SJSA1 (cell line): ENCODE data around the gene MYOG. TPM values are rescaled to one million over a fixed set of nuclear protein-coding genes. Genes with fewer than 3 reads are reported as not detected.
A peak's percentile ranks its signal among the peaks of the same experiment; 100 is the strongest.

Experiments used
- DNase-seq, 2 experiments: peaks; one replicate each; pipeline ENCODE4 v3.0.0-alpha.2; 2015 to 2020; ENCODE audit warnings: low spot score in 2 of 2, low read depth in 1 of 2
- H3K27ac ChIP-seq: fragments of 250-450 bp; sonication (Bioruptor Pico); 2 replicates; pipeline ENCODE4 v1.5.1; 2020; ENCODE audit warnings: mild to moderate bottlenecking, moderate library complexity
- H3K27me3 ChIP-seq: fragments of 250-450 bp; sonication (Bioruptor Pico); replicated peaks from 2 replicates; pipeline ENCODE4 v1.5.1; 2020; ENCODE audit warnings: mild to moderate bottlenecking, moderate library complexity
- H3K36me3 ChIP-seq: fragments of 250-450 bp; sonication (Bioruptor Pico); 2 replicates; pipeline ENCODE4 v1.5.1; 2020; ENCODE audit warnings: mild to moderate bottlenecking
- H3K4me1 ChIP-seq: fragments of 250-450 bp; sonication (Bioruptor Pico); replicated peaks from 2 replicates; pipeline ENCODE4 v1.6.1; 2021; ENCODE audit warnings: mild to moderate bottlenecking
- H3K4me3 ChIP-seq: fragments of 250-450 bp; sonication (Bioruptor Pico); 2 replicates; pipeline ENCODE4 v1.5.1; 2020; ENCODE audit warnings: mild to moderate bottlenecking
- H3K9me3 ChIP-seq: fragments of 250-450 bp; sonication (Bioruptor Pico); replicated peaks from 2 replicates; pipeline ENCODE4 v1.5.1; 2020; ENCODE audit warnings: mild to moderate bottlenecking
- total RNA-seq: library from RNA; depleted of rRNA; stranded (reverse); fragments of >200 nt; shearing (Covaris generic); gene quantifications from 2 replicates; pipeline ENCODE4 v1.2.3, GENCODE V29; 2014

Gene MYOG
- total RNA-seq, 1 experiment from 2014 or later, result not detected

- H3K27ac ChIP-seq, result no peak overlapping the region
- H3K36me3 ChIP-seq, result no peaks in the 10 kb centered on the region
- H3K4me1 ChIP-seq, result peaks cover 8% of the 10 kb centered on the region; the same call in 1 of the 2 replicates
- H3K27me3 ChIP-seq, result peaks cover 19% of the 10 kb centered on the region
- no peak overlapping the region for H3K4me3 ChIP-seq
- no peak for DNase-seq
- H3K9me3 ChIP-seq, result no peaks in the 10 kb centered on the region
Measured at GRCh38 chr1:203048555-203049051, 37.2 kb downstream of the MYOG start.

- H3K27me3 ChIP-seq, result peaks cover 17% of the 10 kb centered on the region
- H3K4me1 ChIP-seq, result peaks cover 8% of the 10 kb centered on the region; the same call in 1 of the 2 replicates
- H3K4me3 ChIP-seq, result no peak overlapping the region
- no peak for DNase-seq
- H3K27ac ChIP-seq, result no peak overlapping the region
- no peaks in the 10 kb centered on the region for H3K9me3 ChIP-seq
- H3K36me3 ChIP-seq, result no peaks in the 10 kb centered on the region
Measured at GRCh38 chr1:203048086-203048485, 37.7 kb downstream of the MYOG start.

GRCh38 chr1:203046984-203047630 is 38.7 kb downstream of the MYOG start:
- peak in 1 of 2 experiments; percentile 11 for DNase-seq
- no peak overlapping the region for H3K4me3 ChIP-seq
- H3K27ac ChIP-seq, result no peak overlapping the region
- H3K4me1 ChIP-seq, result peaks cover 8% of the 10 kb centered on the region; the same call in 1 of the 2 replicates
- no peaks in the 10 kb centered on the region for H3K9me3 ChIP-seq
- H3K27me3 ChIP-seq, result peaks cover 7% of the 10 kb centered on the region
- no peaks in the 10 kb centered on the region for H3K36me3 ChIP-seq

GRCh38 chr1:203045821-203046594 is 39.8 kb downstream of the MYOG start:
- Histone ChIP-seq H3K4me3 (no peak overlapping the region), H3K9me3 (no peaks in the 10 kb centered on the region), H3K27me3 (peaks cover 2% of the 10 kb centered on the region; the same call in 1 of the 2 replicates), H3K4me1 (peaks cover 8% of the 10 kb centered on the region; the same call in 1 of the 2 replicates), H3K27ac (no peak overlapping the region), H3K36me3 (no peaks in the 10 kb centered on the region)
- DNase-seq, result no peak

- peaks cover 8% of the 10 kb centered on the region; the same call in 1 of the 2 replicates for H3K4me1 ChIP-seq
- no peaks in the 10 kb centered on the region for H3K36me3 ChIP-seq
- no peak overlapping the region for H3K4me3 ChIP-seq
- no peaks in the 10 kb centered on the region for H3K9me3 ChIP-seq
- no peaks in the 10 kb centered on the region for H3K27me3 ChIP-seq
- H3K27ac ChIP-seq, result no peak overlapping the region
- no peak for DNase-seq
Measured at GRCh38 chr1:203045336-203045735, 40.5 kb downstream of the MYOG start.

DNA sequence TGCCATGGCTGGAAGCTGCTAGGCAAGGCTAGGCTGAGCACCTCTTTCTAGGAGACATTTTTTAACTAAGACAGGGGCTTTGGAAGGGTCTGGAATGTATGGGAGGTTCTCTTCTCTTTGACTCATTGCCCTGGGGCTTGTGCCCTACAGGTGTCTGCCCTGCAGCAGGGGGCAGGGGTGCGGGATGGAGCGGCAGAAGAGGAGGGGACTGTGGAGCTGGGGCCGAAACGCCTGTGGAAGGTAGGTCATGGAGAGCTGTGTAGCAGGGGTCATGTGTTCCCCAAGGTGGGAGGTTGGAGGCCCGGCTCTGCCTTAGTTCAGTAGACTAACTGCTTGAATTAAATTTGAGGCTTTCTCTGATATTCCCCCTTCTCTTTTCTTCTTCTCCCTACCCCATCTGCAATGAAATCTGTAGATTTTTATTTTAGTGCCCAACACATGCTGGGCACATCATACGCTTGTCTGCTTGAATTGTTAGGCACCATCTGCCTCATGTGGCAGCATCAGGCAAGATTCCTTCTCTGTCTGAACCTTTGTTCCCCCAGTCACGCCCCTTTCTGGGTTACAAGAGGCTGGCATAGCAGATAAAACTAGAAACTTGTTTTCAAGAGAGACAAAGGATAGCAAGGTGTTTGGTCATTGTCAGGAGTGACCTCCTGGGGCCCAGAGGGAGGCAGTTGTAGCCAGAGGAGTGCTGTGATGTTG is 41.1 kb downstream of the MYOG start:
- no peak for DNase-seq
- Histone ChIP-seq H3K4me3 (no peak overlapping the region), H3K4me1 (peaks cover 8% of the 10 kb centered on the region; the same call in 1 of the 2 replicates), H3K27me3 (no peaks in the 10 kb centered on the region), H3K27ac (no peak overlapping the region), H3K9me3 (no peaks in the 10 kb centered on the region), H3K36me3 (no peaks in the 10 kb centered on the region)

- Histone ChIP-seq H3K36me3 (no peaks in the 10 kb centered on the region), H3K4me3 (no peak overlapping the region), H3K27ac (no peak overlapping the region), H3K27me3 (no peaks in the 10 kb centered on the region), H3K4me1 (peaks cover 8% of the 10 kb centered on the region; the same call in 1 of the 2 replicates), H3K9me3 (no peaks in the 10 kb centered on the region)
- no peak for DNase-seq
Measured at GRCh38 chr1:203043830-203044545, 41.8 kb downstream of the MYOG start.

DNA sequence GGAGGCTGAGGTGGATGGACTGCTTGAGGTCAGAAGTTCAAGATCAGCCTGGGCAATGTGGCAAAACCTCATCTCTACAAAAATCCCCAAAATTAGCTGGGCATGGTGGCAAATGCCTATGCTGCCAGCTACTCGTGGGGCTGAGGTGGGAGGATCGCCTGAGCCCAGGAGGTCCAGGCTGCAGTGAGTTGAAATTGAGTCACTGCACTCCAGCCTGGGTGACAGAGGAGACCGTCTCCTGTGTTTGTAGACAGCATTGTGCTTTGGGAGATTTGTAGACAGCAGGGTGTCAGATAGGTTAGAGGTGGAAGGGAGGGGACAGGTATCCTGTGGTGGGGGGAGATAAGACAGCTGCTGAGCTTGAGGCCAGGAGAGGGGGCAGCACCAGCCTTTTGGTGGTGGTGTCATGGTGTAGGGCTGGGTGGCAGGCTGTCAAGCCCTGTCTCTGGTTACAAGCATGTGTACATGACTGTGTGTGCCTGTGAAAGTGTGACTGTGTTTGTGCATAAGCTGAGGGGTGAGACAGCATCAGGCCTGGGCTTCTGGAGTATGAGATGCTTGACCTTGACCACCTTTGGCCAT is 44.4 kb downstream of the MYOG start:
- DNase-seq, result no peak

GRCh38 chr1:203040513-203041275 is 45.1 kb downstream of the MYOG start:
- Histone ChIP-seq H3K27ac (no peak overlapping the region), H3K36me3 (no peaks in the 10 kb centered on the region), H3K9me3 (no peaks in the 10 kb centered on the region), H3K4me3 (no peak overlapping the region), H3K4me1 (peaks cover 7% of the 10 kb centered on the region), H3K27me3 (0 out of 2 replicates have a peak, but pooled peaks cover 4% of the 10 kb centered on the region)
- DNase-seq, result no peak

More for the DNA sequence above, 44.4 kb downstream of the MYOG start:
- Histone ChIP-seq H3K36me3 (no peaks in the 10 kb centered on the region), H3K4me3 (no peak overlapping the region), H3K27me3 (0 out of 2 replicates have a peak, but pooled peaks cover 4% of the 10 kb centered on the region), H3K27ac (no peak overlapping the region), H3K9me3 (no peaks in the 10 kb centered on the region), H3K4me1 (peaks cover 7% of the 10 kb centered on the region)

GRCh38 chr1:203039609-203040512 is 46.0 kb downstream of the MYOG start:
- Histone ChIP-seq H3K4me1 (peaks cover 7% of the 10 kb centered on the region), H3K27me3 (0 out of 2 replicates have a peak, but pooled peaks cover 4% of the 10 kb centered on the region), H3K9me3 (no peaks in the 10 kb centered on the region), H3K27ac (no peak overlapping the region), H3K36me3 (no peaks in the 10 kb centered on the region), H3K4me3 (no peak overlapping the region)
- DNase-seq, result no peak

DNA sequence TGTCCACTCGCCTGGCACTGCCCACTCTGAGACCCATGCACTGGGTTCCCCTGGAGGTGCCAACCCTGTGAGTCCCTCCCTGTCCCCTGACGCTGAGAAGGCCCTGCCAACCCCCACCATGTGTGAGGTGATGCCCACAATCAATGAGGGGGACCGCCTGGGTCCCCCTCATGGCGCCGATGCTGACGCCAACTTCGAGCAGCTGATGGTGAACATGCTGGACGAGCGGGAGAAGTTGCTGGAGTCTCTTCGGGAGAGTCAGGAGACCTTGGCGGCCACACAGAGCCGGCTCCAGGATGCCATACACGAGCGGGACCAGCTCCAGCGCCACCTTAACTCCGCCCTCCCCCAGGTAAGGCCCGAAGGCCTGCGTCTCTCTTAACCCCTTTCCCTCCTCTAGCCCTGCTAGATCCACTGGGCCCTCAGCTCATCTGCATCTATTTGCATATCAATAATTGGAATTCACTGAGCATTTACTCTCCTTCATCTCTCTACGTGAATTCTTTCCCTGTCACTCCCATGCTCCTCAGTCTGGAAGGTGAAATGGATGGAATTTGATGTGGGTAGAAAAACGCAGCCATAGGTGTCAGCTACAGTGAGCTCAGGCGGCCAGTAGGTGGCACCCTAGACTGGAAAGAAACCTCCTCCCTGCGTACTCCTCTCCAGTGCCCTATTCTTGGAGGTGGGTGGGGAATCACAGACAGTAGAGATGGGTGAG is 46.8 kb downstream of the MYOG start:
- peaks cover 7% of the 10 kb centered on the region for H3K4me1 ChIP-seq
- H3K4me3 ChIP-seq, result no peak overlapping the region
- H3K9me3 ChIP-seq, result no peaks in the 10 kb centered on the region
- DNase-seq, result peak; percentile 48 to 68
- 0 out of 2 replicates have a peak, but pooled peaks cover 4% of the 10 kb centered on the region for H3K27me3 ChIP-seq
- no peak overlapping the region for H3K27ac ChIP-seq
- no peaks in the 10 kb centered on the region for H3K36me3 ChIP-seq
